Prostate gland (tissue), 2 donors: Measurements from ENCODE around the gene RETSAT. TPM values are rescaled to one million over a fixed set of nuclear protein-coding genes. Genes with fewer than 3 reads are reported as not detected.

Source experiments
- DNase-seq: peaks from one replicate; pipeline ENCODE4 v3.0.0-alpha.2; 2019; ENCODE audit warnings: low spot score
- H3K27ac ChIP-seq, 2 donors: fragments of 200-600 bp; sonication (generic); 2 replicates each; pipeline ENCODE4 v1.5.1; 2017 to 2019
- H3K27me3 ChIP-seq: fragments of 200-600 bp; sonication (generic); replicated peaks from 2 replicates; pipeline ENCODE4 v1.5.1; 2019; ENCODE audit not compliant: insufficient read depth
- H3K36me3 ChIP-seq, 2 donors: fragments of 200-600 bp; sonication (generic); 1 replicate in 1 of 2; 2 replicates in 1 of 2; pipeline versions ENCODE4 v1.5.1 to v1.8.1; 2017 to 2019
- H3K4me1 ChIP-seq: fragments of 200-600 bp; sonication (generic); replicated peaks from 2 replicates; pipeline ENCODE4 v1.5.1; 2019
- H3K4me3 ChIP-seq, 2 donors: fragments of 200-600 bp; sonication (generic); 2 replicates each; pipeline ENCODE4 v1.5.1; 2017 to 2019
- H3K9me3 ChIP-seq: fragments of 200-600 bp; sonication (generic); 2 replicates; pipeline ENCODE4 v1.5.1; 2017
- CTCF ChIP-seq, 4 experiments: fragments of 200-600 bp in 2 of 4; fragments of 450-650 bp in 2 of 4; sonication (generic) in 2 of 4; IDR thresholded peaks; 1 replicate in 3 of 4; 2 replicates in 1 of 4; pipeline ENCODE4 v1.5.1; 2016 to 2019; ENCODE audit warnings: antibody characterized with exemption in 4 of 4, mild to moderate bottlenecking in 2 of 4, moderate library complexity in 2 of 4
- POLR2A ChIP-seq: fragments of 450-650 bp; IDR thresholded peaks from one replicate; pipeline ENCODE4 v1.6.1; 2016; ENCODE audit warnings: antibody characterized with exemption, mild to moderate bottlenecking
- POLR2AphosphoS5 ChIP-seq: sonication (generic); formaldehyde crosslinking; IDR thresholded peaks from one replicate; pipeline ENCODE4 v1.6.1; 2017; ENCODE audit warnings: antibody characterized with exemption
- WGBS: methylation state at CpG from one replicate; pipeline ENCODE4 v1.1.5; 2018; 5-methylcytosine and 5-hydroxymethylcytosine counted together
- intact Hi-C: fragments of 100-400 bp; cut with DNase I; formaldehyde crosslinking; loops from one replicate; pipeline ENCODE4 v1.14.2; 2022
- total RNA-seq, 2 donors: library from RNA; depleted of rRNA; stranded (reverse); fragments of >200 nt; gene quantifications; one replicate each; pipeline ENCODE4 v1.1.0, GENCODE V29; 2016

RETSAT gene
- total RNA-seq, 2 donors from 2014 or later, result 51.1 to 72.6 TPM

- 72% methylated on average over 10 of the region's 10 CpGs for WGBS
- no peak for DNase-seq
- Histone ChIP-seq H3K4me1 (no peaks in the 10 kb centered on the region), H3K36me3 (no peaks in the 10 kb centered on the region), H3K27me3 (no peaks in the 10 kb centered on the region), H3K9me3 (no peaks in the 10 kb centered on the region), H3K27ac (no peak overlapping the region), H3K4me3 (no peak overlapping the region)
- intact Hi-C loops, result no loop called here
- TF ChIP-seq POLR2AphosphoS5 (no peak), POLR2A (no peak), CTCF (IDR thresholded peaks at IDR 0.05) (no peak)
These were observed 39.5 kb downstream of the RETSAT start for GRCh38 chr2:85314884-85315242.

DNA sequence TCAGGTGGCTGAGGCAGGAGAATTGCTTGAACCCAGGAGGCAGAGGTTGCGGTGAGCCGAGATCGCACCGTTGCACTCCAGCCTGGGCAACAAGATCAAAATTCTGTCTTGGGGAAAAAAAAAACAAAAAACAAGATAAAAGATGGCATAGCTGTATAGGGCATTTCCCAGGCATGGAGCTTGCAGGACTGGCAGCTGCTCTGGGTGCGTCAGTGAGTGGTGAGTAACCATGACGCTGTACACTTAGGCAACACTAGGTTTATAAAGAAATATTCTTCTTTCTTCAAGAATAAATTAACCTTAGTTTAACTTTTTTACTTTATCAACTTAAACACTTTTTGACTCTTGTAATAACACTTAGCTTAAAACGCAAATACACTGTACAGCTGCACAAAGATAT, 41.9 kb downstream of the RETSAT start:
- no peaks in the 10 kb centered on the region for H3K27me3 ChIP-seq
- WGBS, result 89% methylated on average over 7 of the region's 7 CpGs
- H3K4me3 ChIP-seq, result no peak overlapping the region
- H3K27ac ChIP-seq, result no peak overlapping the region
- no peak for DNase-seq
- intact Hi-C loops, result no loop called here
- no peaks in the 10 kb centered on the region for H3K9me3 ChIP-seq
- H3K36me3 ChIP-seq, result no peaks in the 10 kb centered on the region
- no peak for TF ChIP-seq POLR2AphosphoS5
- no peaks in the 10 kb centered on the region for H3K4me1 ChIP-seq

DNA sequence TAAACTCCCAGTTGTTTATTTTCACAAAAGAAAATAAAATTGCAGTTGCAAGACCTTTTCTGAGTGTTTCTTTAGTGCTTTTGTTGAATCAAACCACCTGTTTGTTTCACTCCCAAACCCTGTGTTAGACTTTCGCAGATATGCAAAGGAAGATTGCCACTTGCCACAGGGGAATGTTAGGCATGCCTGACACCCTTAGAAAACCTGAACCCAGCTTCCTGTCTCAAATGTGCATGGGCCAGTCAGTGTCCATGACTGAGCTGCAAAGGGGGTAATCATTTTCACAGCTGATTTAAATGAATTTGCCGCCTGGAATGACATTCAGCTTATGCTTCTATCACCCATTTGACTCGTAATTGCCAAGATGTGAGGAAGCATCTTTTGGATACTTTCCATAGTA, 44.0 kb downstream of the RETSAT start:
- no peak for TF ChIP-seq POLR2A
- TF ChIP-seq CTCF (IDR thresholded peaks at IDR 0.05), result no peak
- TF ChIP-seq POLR2AphosphoS5, result no peak
- Histone ChIP-seq H3K9me3 (no peaks in the 10 kb centered on the region), H3K36me3 (no peaks in the 10 kb centered on the region), H3K4me3 (no peak overlapping the region), H3K27me3 (no peaks in the 10 kb centered on the region), H3K4me1 (no peaks in the 10 kb centered on the region), H3K27ac (no peak overlapping the region)
- no peak for DNase-seq
- WGBS, result 74% methylated on average over 3 of the region's 3 CpGs
- intact Hi-C loops, result no loop called here

- intact Hi-C loops, result no loop called here
- no peaks in the 10 kb centered on the region for H3K27me3 ChIP-seq
- no peak for DNase-seq
- H3K4me1 ChIP-seq, result no peaks in the 10 kb centered on the region
- no peak for TF ChIP-seq CTCF (IDR thresholded peaks at IDR 0.05)
- TF ChIP-seq POLR2A, result no peak
- TF ChIP-seq POLR2AphosphoS5, result no peak
- 51% methylated on average over 19 of the region's 19 CpGs for WGBS
- no peaks in the 10 kb centered on the region for H3K36me3 ChIP-seq
- H3K9me3 ChIP-seq, result no peaks in the 10 kb centered on the region
- no peak overlapping the region for H3K4me3 ChIP-seq
- H3K27ac ChIP-seq, result no peak overlapping the region
These were observed 44.5 kb downstream of the RETSAT start for GRCh38 chr2:85309699-85310321.

- WGBS, result 43% methylated on average over 15 of the region's 15 CpGs
- no peaks in the 10 kb centered on the region for H3K9me3 ChIP-seq
- TF ChIP-seq POLR2A, result no peak
- TF ChIP-seq POLR2AphosphoS5, result no peak
- TF ChIP-seq CTCF (IDR thresholded peaks at IDR 0.05), result no peak
- intact Hi-C loops, result no loop called here
- H3K4me1 ChIP-seq, result no peaks in the 10 kb centered on the region
- no peak overlapping the region for H3K4me3 ChIP-seq
- H3K36me3 ChIP-seq, result no peaks in the 10 kb centered on the region
- no peak for DNase-seq
- H3K27me3 ChIP-seq, result no peaks in the 10 kb centered on the region
- no peak overlapping the region for H3K27ac ChIP-seq
These were observed 45.3 kb downstream of the RETSAT start for GRCh38 chr2:85308896-85309555.
